GM21360 (cell line): ENCODE data around the gene CELA2B.
"Not testable (repeated sequence)": the region's sequence is repeated elsewhere in the genome, so short reads cannot be mapped to it uniquely, and the experiment has no call there.

Experiments used
- ATAC-seq: cut with Tn5 transposase; IDR thresholded peaks from one replicate; pipeline ENCODE4 v1.9.1; 2021; ENCODE audit warnings: mild to moderate bottlenecking, moderate library complexity; ENCODE audit not compliant: unreplicated experiment

Gene CELA2B

GRCh38 chr1:15465674-15466073, 10.2 kb upstream of the CELA2B start:
- ATAC-seq = no peak

GRCh38 chr1:15466955-15467625, 8.8 kb upstream of the CELA2B start:
- not testable (repeated sequence) for ATAC-seq

GRCh38 chr1:15468145-15468544, 7.8 kb upstream of the CELA2B start:
- no peak for ATAC-seq

GRCh38 chr1:15469361-15469760, 6.5 kb upstream of the CELA2B start:
- no peak for ATAC-seq

- not testable (repeated sequence) for ATAC-seq
Observed at GRCh38 chr1:15469821-15470448, 6.0 kb upstream of the CELA2B start.

DNA sequence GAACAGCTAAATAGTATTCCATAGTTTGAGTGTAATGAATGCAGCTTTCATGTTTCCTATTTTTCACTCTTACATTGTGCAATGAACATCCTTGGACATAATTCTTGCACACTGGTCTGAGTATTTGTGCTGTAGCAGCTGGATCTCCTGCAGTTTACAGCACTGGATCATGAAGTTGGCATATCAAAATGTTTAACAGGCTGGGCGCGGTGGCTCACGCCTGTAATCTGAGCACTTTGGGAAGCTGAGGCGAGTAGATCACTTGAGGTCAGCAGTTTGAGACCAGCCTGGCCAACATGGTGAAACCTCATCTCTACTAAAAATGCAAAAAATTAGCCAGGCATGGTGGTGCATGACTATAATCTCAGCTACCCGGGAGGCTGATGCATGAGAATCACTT, 4.8 kb upstream of the CELA2B start:
- not testable (repeated sequence) for ATAC-seq

DNA sequence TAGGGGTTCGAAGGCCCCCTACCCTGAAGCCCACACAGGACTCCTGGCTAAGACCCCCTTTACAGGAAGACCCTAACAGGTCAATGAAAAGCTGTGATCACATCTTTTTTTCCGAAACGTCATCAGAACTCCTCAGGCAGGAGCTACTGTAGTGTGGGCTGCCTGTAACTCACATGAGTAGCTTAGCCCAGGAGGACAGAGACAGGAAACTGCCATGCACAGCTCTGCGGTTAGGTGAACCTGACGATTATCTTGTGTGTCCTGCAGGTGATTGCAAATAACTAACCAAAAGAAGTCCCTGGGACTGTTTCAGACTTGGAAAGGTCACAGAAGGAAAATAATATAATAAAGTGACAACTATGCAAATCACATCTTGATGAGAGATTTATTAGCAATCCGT, 4.2 kb upstream of the CELA2B start:
- ATAC-seq = not testable (repeated sequence)

- no peak for ATAC-seq
Observed at GRCh38 chr1:15472587-15472986, 3.3 kb upstream of the CELA2B start.

GRCh38 chr1:15476927-15477326, 1.0 kb downstream of the CELA2B start:
- no peak for ATAC-seq

DNA sequence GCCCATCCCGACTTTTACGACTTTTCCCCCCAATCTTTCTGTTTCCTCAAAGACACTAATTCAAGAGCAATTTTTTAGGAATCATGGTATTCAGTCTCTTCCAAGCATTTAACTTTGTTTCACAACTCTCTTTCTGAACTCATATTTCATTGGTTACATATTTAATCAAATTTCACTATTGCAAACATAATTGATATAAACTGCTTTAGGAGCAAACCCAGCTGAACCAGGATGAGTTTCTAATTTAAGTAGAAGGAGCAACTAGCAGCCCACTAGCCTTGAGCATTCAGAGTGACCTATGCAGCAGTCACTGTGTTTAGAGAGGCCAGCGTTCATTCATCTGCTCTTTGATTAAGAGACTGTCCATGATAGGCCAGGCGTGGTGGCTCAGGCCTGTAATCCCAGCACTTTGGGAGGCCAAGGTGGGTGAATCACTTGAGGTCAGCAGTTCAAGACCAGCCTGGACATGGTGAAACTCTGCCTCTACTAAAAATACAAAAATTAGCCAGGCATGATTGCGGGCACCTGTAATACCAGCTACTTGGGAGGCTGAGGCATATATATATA, 1.8 kb downstream of the CELA2B start:
- no peak for ATAC-seq

DNA sequence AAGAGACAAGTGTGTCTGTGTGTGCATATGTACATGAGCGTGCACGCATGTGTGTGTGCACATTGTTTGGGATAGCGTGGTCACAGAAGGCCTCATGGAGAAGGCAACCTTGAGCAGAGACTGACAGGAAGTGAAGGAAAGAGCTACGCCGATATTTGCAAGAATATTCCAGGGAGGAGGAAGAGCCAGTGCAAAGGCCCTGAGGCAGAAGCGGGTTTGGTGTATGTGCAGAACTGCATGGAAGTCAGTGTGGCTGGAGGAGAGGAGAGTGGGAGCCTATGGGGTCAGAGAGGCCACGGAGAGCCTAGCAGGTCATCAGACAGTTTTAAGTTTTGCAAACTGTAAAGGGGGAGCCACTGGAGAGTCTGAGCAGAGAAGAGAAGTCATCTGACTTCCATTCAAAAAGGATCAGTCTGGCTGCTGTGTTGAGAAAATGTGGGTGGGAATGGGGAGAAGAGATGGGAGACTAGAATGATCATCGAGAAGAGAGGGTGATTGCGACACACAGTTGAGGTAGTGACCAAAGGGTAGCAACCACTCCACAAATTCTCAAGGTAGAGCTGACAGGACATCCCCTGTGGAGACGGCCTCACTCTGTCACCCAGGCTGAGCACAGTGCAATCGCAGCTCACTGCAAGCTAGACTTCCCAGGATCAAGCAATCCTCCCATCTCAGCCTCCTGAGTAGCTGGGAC, 3.9 kb downstream of the CELA2B start:
- no peak for ATAC-seq

GRCh38 chr1:15482455-15482854, 6.6 kb downstream of the CELA2B start:
- not testable (repeated sequence) for ATAC-seq

- not testable (repeated sequence) for ATAC-seq
Observed at GRCh38 chr1:15482983-15483543, 7.2 kb downstream of the CELA2B start.

DNA sequence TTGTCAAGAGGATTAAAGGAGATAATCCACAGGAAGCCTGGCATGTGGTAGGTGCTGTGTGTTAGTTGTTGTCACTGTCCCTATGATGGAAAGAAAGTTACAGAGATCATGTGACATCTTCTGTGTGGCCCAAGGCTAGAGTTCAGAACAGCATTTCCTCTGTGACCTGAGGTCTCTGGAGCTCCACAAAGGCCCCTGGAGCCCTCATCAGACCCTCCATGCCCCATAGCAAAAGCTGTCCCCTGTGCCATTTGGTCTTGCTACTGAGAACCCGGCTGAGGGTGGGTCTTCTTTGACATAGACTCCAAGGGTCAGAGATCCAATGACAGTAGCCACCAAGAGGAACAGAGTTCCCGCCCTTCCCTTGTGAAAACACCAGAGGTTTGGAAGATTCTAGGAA, 8.1 kb downstream of the CELA2B start:
- no peak for ATAC-seq

- ATAC-seq = not testable (repeated sequence)
Observed at GRCh38 chr1:15484443-15484842, 8.5 kb downstream of the CELA2B start.

DNA sequence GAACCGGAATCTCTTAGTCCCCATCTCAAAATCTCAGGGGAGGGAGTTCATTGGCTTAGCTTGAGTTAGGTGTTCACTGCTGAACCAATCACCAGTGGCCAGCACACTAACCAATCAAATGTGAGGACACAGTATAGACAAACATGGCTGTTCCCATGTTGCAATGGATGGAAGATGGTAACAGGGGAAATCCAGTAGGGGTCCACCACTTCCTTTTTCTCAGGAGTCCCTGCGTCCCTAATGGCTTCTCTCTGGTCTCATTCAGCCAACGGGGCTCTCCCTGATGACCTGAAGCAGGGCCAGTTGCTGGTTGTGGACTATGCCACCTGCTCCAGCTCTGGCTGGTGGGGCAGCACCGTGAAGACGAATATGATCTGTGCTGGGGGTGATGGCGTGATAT, 9.7 kb downstream of the CELA2B start:
- ATAC-seq = no peak

GRCh38 chr1:15486844-15487610, 11.1 kb downstream of the CELA2B start:
- ATAC-seq = not testable (repeated sequence)

- ATAC-seq = no peak
Observed at GRCh38 chr1:15488371-15488770, 12.5 kb downstream of the CELA2B start.

GRCh38 chr1:15489052-15489736, 13.3 kb downstream of the CELA2B start:
- ATAC-seq = no peak

DNA sequence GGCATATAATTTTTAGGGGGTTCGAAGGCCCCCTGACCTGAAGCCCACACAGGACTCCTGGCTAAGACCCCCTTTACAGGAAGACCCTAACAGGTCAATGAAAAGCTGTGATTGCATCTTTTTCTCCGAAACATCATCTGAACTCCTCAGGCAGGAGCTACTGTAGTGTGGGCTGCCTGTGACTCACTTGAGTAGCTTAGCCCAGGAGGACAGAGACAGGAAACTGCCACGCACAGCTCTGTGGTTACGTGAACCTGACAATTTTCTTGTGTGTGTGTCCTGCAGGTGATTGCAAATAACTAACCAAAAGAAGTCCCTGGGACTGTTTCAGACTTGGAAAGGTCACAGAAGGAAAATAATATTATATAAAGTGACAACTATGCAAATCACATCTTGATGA, 15.1 kb downstream of the CELA2B start:
- not testable (repeated sequence) for ATAC-seq
